GM21390 (cell line): Measurements from ENCODE around the gene MOB3C.

Source experiments
- ATAC-seq: cut with Tn5 transposase; IDR thresholded peaks from one replicate; pipeline ENCODE4 v1.9.1; 2021; ENCODE audit not compliant: unreplicated experiment

MOB3C gene

DNA sequence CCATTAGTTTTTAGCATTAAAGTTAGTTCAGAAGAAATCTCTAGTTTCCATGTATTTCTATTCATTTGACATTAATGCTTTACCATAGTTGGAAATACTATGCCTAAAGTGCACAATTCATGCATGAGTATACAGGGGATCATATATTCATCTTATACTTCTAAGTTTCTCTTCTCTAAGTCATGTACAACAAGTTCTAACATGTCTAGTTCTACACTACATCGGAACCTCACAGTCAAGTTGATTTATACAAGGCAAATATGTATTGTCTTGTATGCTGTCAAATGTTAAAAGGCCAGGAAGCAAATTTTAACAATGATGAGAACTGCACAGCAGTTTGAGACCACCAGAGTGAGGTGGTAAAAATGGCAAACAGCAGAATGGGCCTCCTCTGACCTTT lies 22.9 kb upstream of the MOB3C start:
- ATAC-seq, result no peak

DNA sequence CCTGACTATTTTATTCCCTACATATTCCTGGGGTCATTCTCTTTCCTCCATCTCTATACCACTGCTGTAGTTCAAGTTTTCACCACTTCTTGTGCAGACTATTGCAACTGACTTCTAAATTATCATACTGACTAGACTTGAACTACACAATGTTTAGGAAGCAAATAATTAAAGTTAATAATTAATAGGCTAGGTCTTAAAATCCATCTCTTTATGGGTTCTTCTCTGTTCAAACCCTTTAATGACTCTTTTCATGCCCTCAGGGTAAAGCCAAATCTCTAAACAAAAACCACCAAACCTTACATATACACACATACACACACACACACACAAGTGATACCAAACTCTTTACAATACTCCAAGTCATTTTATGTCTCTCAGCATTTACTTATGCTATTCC lies 22.3 kb upstream of the MOB3C start:
- no peak for ATAC-seq

DNA sequence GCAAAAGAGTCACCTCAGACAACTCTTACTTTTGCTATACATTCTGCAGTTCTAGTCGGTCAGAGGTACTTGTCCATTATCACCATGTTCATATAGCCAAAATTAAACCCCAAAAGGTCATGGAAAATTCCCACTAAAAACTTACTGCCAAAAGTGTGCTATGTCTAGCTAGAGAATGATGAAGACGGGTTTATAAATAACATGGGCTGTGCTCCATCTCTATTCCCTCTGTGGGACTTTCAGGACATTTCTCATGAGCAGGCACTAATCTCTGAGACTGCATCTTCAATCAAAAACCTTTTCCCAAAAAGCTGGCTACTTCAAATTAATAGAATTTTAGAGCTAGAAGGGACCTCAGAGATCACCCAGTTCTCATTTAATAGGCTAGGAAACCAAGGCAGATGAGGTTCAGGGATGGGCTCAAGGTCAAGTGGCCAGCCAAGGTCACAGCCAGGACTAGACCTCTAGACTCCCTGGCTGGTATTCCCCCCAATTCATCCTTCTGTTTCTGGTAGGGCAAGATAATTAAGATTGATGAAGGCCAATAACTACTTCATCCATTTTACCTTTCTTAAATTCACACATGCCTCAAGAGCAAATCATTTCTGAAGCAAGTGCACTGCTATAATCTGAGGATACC lies 21.0 kb upstream of the MOB3C start:
- ATAC-seq, result no peak

DNA sequence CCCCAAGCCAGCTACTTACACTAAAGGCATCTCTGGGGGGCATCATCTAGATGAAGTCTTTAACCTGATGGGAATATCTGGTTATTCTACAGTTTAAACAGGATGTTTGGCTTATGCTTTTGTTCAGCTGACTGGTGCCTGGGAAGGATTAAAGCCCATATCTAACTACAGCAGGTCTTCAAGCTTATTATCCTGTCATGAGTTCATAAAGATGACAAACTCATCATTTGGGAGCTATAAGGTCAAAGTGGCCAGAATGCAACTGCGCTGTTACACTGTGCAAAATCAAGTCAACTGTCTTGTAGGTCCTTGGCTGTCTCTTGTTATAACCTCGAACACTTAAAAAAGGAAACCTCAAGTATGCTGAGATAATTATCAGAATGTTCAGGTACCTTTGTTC lies 18.6 kb upstream of the MOB3C start:
- no peak for ATAC-seq

DNA sequence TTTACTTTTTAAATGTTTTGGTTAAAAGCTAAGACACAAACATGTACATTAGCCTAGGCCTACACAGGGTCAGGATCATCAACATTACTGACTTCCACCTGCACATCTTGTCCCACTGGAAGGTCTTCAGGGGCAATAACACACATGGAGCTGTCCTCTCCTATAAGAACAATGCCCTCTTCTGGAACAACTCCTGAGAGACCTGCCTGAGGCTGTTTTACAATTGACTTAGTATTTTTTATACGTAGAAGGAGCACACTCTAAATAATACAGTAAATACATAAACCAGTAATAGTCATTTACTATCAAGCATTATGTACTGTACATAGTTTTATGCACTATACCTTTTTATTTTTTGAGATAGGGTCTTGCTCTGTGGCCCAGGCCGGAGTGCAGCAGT lies 14.1 kb upstream of the MOB3C start:
- no peak for ATAC-seq

DNA sequence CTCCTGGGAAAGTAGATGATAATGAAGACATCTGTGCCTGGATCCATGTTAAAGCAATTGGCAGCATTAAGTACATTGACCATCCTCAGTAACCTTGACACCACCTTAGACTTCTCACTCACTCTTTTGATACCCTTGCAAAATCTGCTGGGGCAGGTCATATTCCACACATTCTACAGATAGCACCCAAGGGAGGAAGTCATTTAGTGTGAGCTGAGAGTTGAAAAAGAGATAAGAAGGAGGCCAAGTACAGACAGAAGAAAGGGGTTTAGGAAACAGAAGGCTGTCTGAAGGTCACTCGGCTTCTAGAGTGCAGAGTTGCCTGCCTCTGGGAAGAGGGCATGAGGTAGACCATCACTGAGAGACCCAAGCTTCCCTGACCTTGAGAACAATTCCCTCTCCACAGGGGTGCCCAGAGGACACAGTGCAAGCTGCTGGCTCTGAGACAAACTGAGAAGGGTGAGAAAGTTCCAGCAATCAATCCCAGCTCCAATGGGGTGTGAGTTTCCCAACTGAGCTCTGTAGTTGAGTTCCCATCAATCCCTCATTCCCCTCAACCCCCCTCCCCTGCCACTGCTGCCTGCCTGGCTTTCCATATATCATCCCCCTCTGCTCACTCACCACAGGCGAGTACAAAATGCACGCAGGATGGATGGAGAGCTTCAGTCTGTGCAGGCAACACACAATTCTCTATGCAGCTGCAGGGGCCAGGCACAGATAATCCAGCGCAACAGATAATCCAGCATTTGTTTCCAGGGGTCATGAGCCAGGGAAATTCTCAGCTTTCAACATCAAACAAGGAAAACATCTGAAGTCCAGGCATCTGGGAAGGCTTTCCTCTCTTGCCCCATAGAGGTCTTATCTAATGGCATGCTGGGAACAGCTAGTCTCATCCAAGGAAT lies 7.4 kb upstream of the MOB3C start:
- ATAC-seq, result no peak

DNA sequence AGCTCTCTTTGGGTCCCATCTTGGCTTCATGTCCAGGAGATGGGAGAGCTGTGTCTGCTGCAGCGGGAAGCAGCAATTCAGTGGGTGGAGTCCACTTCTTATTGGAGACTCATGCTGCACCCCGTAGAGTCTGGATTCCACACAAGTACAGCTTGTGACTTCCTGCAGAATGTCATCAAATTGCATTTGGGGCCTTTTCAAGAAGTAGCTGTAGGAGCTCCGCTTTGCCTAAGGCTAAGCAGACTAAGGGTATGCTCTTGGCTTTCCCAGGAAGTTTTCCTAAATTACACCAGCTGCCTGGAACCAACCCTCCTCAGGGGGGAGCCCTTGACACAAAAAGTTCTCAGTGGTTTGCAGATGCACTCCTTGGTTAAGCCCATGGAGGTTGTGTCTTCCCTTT lies 5.7 kb upstream of the MOB3C start:
- ATAC-seq, result no peak

DNA sequence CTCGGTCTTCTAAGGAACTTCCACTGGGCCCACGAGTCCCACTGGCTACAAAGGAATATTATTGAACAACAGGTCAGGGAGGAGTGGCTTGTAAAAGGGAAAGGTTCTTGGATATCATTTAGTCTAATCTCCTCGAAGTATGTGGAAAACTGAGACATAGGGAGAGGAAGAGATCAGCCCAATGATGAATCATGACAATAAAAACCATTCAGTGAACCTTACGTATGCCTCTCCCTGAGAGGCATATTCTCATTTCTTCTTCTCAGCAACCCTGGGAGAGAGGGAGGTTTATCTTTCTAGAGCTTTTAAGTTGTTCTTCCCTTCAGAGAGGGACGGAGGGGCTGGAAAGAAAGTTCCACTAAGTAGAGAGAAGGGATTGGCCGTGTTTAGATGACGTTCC lies 5.3 kb upstream of the MOB3C start:
- ATAC-seq, result no peak

DNA sequence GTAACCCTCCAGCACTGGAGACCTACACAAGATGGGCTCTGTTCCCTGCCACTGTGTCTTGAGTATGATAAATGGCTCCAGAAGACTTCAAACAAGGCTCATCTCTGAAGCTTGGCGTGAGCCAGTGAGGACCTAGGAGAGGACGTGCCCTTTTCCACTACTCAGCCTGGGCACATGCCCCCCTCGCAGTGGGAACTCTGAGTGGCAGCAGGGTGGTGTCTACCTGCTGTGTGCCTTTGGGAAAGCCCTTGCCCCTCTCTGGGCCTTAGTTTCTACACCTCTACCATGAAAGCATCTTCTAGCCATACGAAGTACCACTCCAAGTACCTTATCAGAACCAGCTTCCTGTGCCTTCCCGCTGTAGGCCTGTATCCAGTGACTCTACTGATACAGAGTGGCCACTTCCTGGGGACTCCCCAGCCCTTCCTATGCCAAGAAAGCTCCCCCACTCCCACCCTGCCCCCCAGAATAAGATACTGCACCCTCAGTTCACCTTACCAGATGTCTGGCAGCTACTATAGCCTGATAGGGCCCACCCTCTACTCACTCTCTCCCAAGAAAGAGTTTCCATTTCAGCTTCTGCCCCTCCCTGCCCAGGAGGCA lies 3.1 kb upstream of the MOB3C start:
- no peak for ATAC-seq

DNA sequence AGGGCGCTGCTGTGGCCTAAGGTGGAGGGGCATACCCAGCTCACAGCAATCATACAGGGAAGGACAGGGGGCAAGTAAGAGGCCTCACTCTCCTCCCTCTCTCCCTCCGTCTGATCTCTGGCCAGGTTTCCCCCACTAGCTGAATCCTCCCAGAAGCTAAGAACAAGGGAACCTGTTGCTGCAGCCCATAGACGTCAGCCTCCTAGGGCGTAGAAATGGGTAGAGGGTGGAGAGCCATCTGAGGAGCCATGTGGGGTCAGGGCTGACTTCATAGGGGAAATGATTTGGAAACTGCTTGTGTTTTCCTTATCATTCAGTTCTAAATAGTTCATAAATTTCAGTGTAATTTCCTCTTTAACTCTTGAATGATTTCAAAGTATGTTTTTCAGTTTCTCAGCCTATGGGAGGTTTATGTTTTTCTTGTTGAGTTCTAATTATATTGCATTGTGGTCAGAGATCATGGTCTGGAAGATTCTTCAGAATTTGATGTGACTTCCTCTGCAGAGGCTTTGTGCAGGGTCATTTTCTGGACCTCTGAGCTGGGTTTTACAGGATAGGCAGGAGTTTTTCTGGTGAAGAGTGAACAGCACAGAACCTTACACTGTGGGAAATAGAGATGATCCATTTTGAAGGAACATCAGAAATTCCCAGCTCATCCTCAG lies 2.3 kb upstream of the MOB3C start:
- no peak for ATAC-seq

DNA sequence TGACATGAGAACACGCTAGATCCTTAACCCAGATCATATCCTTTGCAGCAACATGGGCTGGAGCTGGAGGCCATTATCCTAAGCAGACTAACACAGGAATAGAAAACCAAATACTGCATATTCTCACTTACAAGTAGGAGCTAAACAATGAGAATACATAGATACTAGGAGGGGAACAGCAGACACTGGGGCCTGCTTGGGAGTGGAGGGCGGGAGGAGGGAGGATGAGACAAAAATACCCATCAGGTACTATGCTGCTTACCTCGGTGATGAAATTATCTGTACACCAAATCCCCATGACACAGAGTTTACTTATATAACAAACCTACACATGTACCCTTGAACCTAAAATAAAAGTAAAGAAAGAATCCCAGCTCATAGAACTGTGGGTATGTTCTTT lies 1.2 kb upstream of the MOB3C start:
- no peak for ATAC-seq

DNA sequence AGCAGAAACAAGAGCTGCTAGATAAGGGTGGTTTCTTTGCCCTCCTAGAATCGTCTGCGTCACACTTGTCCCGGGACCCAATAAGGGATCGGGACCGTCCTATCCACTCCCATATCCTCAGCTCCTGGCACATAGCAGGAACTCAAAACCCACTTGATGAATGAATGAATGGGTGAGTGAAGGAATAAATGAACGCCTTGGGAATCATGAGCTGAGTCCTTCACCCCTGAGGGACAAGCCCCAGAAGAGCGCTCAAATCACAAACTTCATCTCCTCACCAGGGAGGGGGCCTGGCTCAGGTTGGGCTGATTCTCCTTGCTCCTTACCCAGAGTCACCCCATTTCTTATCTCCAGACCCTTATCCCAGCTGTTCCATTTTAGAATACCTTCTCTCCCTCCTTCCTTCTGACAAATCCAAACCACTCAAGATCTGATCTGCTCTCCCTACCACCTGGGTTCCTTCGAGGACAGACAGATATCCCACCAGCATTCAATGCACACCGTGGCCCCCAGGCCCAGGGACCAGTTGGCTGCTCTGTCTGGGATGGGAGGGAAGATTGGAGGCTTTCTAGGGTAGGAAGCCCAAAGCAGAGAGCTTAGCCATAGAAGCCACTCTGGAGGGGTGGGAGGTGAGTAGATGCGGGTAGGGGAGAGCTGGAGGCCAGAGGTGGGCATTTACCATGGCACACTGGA lies 643 bp upstream of the MOB3C start:
- ATAC-seq, result no peak

DNA sequence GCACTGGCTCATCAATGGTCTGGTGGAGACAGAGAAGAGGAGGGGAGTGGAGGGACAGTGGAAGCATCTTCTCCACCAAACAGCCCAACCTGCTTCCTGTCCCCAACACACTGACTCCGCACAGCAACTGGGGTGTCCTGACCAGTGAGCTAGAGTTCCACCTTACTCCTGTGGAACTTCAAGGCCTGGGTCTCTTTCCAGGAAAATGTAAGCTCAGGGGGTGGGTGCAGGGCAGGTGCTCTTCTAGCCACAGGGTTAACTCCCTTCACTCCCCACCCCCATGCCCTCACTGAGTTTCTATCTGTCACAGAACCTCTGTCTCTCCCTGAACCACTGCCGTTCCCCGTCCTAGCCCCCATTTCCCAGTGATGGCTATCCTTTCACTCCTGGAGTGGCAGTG lies 876 bp downstream of the MOB3C start:
- no peak for ATAC-seq

DNA sequence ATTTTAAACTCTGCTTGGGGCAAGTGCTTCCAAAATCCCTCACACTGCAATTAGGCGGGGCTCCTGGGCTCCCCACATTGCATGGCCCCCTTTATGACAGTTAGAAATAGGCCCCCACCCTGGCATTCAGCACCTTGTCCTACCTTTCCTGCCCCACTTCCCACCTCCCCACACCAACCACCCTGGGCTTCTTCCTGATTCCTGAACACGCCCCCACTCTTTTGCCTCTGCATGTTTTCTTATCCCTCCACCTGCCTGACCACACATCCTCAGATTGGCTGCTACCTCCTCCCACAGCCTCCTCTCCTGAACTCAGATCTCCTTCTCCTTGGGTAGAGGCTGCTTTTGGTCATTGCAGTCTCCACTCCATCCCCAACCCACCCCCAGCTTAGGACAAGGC lies 1.5 kb downstream of the MOB3C start:
- no peak for ATAC-seq

DNA sequence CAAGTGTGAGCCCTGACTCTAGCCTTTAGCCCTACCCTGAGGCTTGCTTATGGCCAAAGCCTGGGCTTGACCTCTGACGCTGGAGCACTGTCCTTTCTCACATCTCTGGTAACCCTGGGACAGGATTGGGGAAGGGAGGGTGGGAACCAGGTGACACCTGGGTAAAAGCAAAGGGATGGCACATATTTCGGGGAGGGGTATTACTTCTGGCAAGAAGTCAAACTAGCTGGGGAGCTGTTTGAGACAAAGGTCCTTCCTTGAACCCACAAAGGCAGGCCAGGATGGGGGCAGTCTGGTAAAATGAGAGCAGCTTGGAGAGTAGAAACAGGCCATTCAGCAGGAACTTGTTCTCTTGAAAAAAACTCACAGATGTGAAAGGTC lies 2.0 kb downstream of the MOB3C start:
- no peak for ATAC-seq

DNA sequence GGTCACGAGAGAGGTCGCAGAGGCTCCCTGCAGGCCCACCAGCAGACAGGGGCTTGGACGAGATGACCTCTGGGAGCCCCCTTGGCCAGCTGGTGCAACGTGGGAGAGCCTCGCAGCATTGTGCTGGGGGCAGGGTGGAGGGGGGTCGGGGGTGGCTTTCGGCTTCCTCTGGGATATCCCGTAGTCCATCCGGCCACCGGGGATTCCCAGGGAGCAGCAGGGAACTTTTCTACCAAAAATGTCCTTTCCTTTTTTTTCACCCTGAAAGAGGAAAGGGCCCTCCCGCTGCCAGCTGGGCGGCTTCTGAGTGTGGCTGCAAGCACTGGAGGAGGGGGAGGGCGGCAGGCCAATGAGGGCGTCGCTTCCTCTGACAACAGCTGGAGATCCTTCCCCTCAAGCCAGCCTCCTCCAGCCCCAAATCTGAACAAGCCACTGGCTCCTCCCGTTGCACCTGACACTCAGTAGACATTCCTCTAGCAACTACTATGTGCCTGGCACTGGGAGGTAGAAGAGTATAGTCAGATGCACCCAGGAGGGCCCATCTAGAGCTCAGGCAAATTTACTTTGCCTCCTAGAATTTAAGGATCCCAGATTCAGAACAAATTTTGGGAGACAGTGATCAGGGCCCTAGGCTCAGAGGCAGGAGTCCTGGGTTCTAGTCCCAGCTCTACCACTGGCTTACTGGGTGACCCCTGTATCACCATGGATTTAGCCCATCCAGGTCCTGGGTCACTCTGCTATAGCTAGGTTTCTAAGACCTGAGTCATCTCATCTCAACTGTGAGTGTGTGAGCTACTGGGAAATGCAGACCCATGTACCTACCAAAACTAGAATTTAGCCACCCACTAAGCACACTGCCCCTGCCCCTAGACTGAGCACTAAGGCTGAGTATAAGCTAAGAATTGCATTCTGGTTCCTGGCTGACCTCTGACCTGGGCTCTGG lies 2.7 kb downstream of the MOB3C start:
- peak; percentile 60 for ATAC-seq

DNA sequence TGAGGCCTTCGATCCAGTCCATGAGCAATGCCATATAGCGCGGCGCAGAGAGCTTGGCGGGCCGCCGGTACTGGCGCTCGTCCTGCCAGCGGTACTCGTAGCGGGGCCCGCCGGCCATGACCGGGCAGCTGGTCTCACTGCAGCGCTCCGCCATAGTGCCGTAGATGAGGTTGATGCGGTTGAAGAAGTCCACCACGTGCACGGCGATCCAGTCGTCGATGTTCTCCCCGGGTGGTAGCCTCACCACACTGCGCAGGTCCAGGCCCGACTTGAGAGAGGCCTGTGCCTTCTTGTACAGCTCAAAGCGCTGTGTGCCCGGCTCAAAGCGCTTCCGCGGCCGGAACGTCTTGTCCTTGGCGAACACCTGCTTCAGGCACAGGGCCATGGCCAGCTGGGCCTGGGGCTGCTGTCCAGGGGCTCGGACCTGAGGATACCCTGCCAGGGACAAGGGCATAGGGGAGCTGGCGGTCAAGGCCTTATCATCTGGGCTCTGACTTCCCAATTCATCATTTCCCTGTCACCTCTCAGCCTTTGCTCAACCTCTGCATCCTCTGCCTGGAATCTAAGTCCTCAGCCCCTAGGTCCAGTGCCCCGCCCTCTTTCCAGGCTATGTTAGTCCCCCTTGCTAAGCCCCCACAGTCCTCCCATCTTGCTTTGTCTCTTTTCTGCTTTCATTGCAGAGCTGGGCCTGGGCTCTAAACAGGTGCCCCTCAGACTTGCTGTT lies 3.5 kb downstream of the MOB3C start:
- no peak for ATAC-seq

DNA sequence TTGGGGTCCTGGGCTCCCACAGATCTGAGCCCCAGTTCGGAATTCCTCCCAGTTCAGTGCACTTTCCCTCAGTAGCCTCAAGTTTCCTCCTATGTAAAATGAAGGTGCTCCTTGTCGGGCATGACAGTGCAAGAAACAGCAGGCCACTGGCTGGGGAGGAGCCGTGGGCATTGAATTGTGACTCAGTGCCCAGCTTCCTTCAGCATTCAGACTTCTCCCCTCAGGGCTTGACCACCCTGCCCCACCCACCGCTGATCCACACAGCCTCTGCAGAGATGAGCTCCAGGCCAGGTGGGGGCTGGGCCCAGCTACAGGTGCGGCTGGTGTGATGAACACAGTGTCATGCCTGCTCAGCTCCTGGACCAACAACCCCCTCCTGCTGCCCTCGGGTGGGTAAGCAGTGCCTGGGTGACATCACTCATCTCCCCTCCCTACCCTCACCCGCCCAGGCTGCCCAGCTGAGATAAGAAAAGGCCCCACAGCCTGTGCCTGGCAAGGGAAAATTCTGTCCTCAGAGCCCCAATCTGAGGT lies 4.9 kb downstream of the MOB3C start:
- no peak for ATAC-seq
